ENCODE data around the gene IFNL1. TPM values are rescaled to one million over a fixed set of nuclear protein-coding genes. Genes with fewer than 3 reads are reported as not detected.

Gene IFNL1
- polyA plus RNA-seq, 1 experiment, result not detected

GRCh38 chr19:39314016-39314728, 18.0 kb downstream of the IFNL1 start:
- no peak for TF ChIP-seq CTCF (IDR thresholded peaks at IDR 0.05; ENCODE audit: insufficient read depth, low read depth, low read length)
- ChIA-PET POLR2A (no interaction called here), CTCF (no interaction called here)
- H3K36me3 ChIP-seq (ENCODE audit: control insufficient read depth, insufficient read depth, low read length), result no peaks in the 10 kb centered on the region
- peaks cover 3% of the 10 kb centered on the region for H3K27me3 ChIP-seq (ENCODE audit: control insufficient read depth, insufficient read depth, low read length)
- no peak for DNase-seq (ENCODE audit: low read depth)
- no peak overlapping the region for H3K4me3 ChIP-seq (ENCODE audit: low read depth, low read length)

- CTCF ChIA-PET, result interaction anchor here (1.0 to 2.0 kb wide), 2 partner anchors 12 to 194 kb away, joined by 4 read pairs; no protein-coding TSS in a partner anchor
- Histone ChIP-seq H3K27me3 (ENCODE audit: control insufficient read depth, insufficient read depth, low read length) (peaks cover 8% of the 10 kb centered on the region), H3K4me3 (ENCODE audit: low read depth, low read length) (no peak overlapping the region), H3K36me3 (ENCODE audit: control insufficient read depth, insufficient read depth, low read length) (no peaks in the 10 kb centered on the region)
- no peak for TF ChIP-seq CTCF (IDR thresholded peaks at IDR 0.05; ENCODE audit: insufficient read depth, low read depth, low read length)
- DNase-seq (ENCODE audit: low read depth), result no peak
- POLR2A ChIA-PET, result no interaction called here
These were observed 19.7 kb downstream of the IFNL1 start for GRCh38 chr19:39315933-39316332.

GRCh38 chr19:39316627-39317321, 20.6 kb downstream of the IFNL1 start:
- Histone ChIP-seq H3K36me3 (ENCODE audit: control insufficient read depth, insufficient read depth, low read length) (no peaks in the 10 kb centered on the region), H3K4me3 (ENCODE audit: low read depth, low read length) (no peak overlapping the region), H3K27me3 (ENCODE audit: control insufficient read depth, insufficient read depth, low read length) (peaks cover 13% of the 10 kb centered on the region)
- POLR2A ChIA-PET, result no interaction called here
- CTCF ChIA-PET, result interaction anchor here (1.2 to 2.0 kb wide), 2 partner anchors 11 to 207 kb away, joined by 3 to 4 read pairs; no protein-coding TSS in a partner anchor
- DNase-seq (ENCODE audit: low read depth), result no peak
- no peak for TF ChIP-seq CTCF (IDR thresholded peaks at IDR 0.05; ENCODE audit: insufficient read depth, low read depth, low read length)

- Histone ChIP-seq H3K36me3 (ENCODE audit: control insufficient read depth, insufficient read depth, low read length) (no peaks in the 10 kb centered on the region), H3K4me3 (ENCODE audit: low read depth, low read length) (no peak overlapping the region), H3K27me3 (ENCODE audit: control insufficient read depth, insufficient read depth, low read length) (peaks cover 13% of the 10 kb centered on the region)
- DNase-seq (ENCODE audit: low read depth), result no peak
- ChIA-PET POLR2A (no interaction called here), CTCF (interaction anchor here (1.2 kb wide), 1 partner anchor 207 kb away, joined by 3 read pairs; no protein-coding TSS in a partner anchor)
- TF ChIP-seq CTCF (IDR thresholded peaks at IDR 0.05; ENCODE audit: insufficient read depth, low read depth, low read length), result no peak
These were observed 21.3 kb downstream of the IFNL1 start for GRCh38 chr19:39317476-39317875.

- Histone ChIP-seq H3K4me3 (ENCODE audit: low read depth, low read length) (no peak overlapping the region), H3K36me3 (ENCODE audit: control insufficient read depth, insufficient read depth, low read length) (no peaks in the 10 kb centered on the region), H3K27me3 (ENCODE audit: control insufficient read depth, insufficient read depth, low read length) (peaks cover 13% of the 10 kb centered on the region)
- POLR2A ChIA-PET, result no interaction called here
- DNase-seq (ENCODE audit: low read depth), result no peak
- CTCF ChIA-PET, result interaction anchor here (1.2 kb wide), 1 partner anchor 208 kb away, joined by 3 read pairs; no protein-coding TSS in a partner anchor
- TF ChIP-seq CTCF (IDR thresholded peaks at IDR 0.05; ENCODE audit: insufficient read depth, low read depth, low read length), result no peak
These were observed 21.9 kb downstream of the IFNL1 start for GRCh38 chr19:39318071-39318470.

Measured in BJ (cell line).